Natural killer cell treated with Interleukin-12 subunit alpha and Interleukin-12 subunit beta and Interleukin-15 and Interleukin-18, amount 100 ng/mL, for 72 hours (primary cell): ENCODE results near the gene FCHSD2. TPM values are rescaled to one million over a fixed set of nuclear protein-coding genes. Genes with fewer than 3 reads are reported as not detected.

Experiments used
- total RNA-seq, 2 donors: library from RNA; stranded (reverse); gene quantifications; one replicate each; pipeline ENCODE4 v1.2.3, GENCODE V29; 2022

The FCHSD2 gene
- total RNA-seq, 2 donors from 2014 or later: 58.8 to 77.3 TPM

Other genes starting within 250 kb of the FCHSD2 start
- under 1 TPM in 1 of 2 donors, not detected in 1; 0.20 TPM for gene P2RY2, start 76.0 kb upstream of the FCHSD2 start, total RNA-seq
- not detected for gene P2RY6, start 130.0 kb upstream of the FCHSD2 start, total RNA-seq
- under 1 TPM in 1 of 2 donors, not detected in 1; 0.95 TPM for gene ARHGEF17, start 166.0 kb upstream of the FCHSD2 start, total RNA-seq
- 10 to 100 TPM; 46.5 to 58.0 TPM for gene RELT, start 234.1 kb upstream of the FCHSD2 start, total RNA-seq